ENCODE measurements around the gene MPRIP. TPM values are rescaled to one million over a fixed set of nuclear protein-coding genes. Genes with fewer than 3 reads are reported as not detected.
A peak's percentile ranks its signal among the peaks of the same experiment; 100 is the strongest.

Gene MPRIP
- total RNA-seq, 1 experiment from 2014 or later = 338 TPM

DNA sequence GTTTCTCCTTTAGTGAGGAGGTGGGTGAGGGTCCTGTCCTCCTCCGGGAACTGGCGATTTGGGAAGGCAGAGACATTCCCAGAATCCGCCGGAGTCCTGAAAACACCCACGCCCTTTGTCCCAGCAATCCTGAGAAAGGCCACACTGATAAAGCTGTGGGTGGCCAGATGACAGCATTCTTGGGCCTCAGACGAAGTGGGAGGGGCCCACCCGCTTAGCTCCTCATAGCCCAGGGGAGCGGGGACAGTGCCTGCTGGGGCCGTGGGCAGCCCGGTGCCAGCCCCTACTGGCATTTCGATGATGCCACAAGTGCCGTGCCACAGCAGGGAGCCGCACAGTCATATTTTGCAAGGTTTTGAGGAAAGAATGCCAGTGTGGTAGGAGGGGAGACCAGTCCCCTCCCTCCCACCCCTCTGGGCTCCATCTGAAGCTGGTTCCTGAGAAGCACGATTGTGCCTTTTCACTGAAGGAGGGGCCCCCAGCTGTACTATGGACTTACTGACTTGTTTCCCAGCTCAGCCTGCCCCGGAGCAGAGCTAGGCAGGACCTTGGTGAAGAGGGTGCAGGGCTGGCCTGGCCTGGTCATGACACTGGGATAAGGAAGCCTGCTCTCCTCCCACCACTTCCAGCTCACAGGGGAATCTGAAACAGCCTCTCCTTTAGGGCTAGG, 20.9 kb upstream of the MPRIP start:
- no peak overlapping the region for H3K4me3 Mint-ChIP-seq (ENCODE audit: low read depth, unreplicated experiment)
- no peaks in the 10 kb centered on the region for H3K27me3 Mint-ChIP-seq (ENCODE audit: unreplicated experiment)
- H3K9me3 Mint-ChIP-seq (ENCODE audit: low read depth, unreplicated experiment) = no peaks in the 10 kb centered on the region
- no peak overlapping the region for H3K27ac Mint-ChIP-seq (ENCODE audit: unreplicated experiment)
- peaks cover 17% of the 10 kb centered on the region for H3K36me3 Mint-ChIP-seq (ENCODE audit: insufficient read depth, unreplicated experiment)
- BruUV-seq (replicated peaks) = no TSS peak
- DNase-seq = peak; percentile 62
- H3K4me1 Mint-ChIP-seq (ENCODE audit: low read depth, unreplicated experiment) = peaks cover 32% of the 10 kb centered on the region
- TF ChIP-seq, protein P1, sequence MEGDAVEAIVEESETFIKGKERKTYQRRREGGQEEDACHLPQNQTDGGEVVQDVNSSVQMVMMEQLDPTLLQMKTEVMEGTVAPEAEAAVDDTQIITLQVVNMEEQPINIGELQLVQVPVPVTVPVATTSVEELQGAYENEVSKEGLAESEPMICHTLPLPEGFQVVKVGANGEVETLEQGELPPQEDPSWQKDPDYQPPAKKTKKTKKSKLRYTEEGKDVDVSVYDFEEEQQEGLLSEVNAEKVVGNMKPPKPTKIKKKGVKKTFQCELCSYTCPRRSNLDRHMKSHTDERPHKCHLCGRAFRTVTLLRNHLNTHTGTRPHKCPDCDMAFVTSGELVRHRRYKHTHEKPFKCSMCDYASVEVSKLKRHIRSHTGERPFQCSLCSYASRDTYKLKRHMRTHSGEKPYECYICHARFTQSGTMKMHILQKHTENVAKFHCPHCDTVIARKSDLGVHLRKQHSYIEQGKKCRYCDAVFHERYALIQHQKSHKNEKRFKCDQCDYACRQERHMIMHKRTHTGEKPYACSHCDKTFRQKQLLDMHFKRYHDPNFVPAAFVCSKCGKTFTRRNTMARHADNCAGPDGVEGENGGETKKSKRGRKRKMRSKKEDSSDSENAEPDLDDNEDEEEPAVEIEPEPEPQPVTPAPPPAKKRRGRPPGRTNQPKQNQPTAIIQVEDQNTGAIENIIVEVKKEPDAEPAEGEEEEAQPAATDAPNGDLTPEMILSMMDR (IDR thresholded peaks at IDR 0.05; ENCODE audit: unreplicated experiment) = no peak
- CTCF ChIA-PET = interaction anchor here (0.6 kb wide), 1 partner anchor 368 kb away, joined by 3 read pairs; the partner anchor contains the start of gene ZNF624
- intact Hi-C loops (cut with micrococcal nuclease; ENCODE audit: unreplicated experiment) = no loop called here

DNA sequence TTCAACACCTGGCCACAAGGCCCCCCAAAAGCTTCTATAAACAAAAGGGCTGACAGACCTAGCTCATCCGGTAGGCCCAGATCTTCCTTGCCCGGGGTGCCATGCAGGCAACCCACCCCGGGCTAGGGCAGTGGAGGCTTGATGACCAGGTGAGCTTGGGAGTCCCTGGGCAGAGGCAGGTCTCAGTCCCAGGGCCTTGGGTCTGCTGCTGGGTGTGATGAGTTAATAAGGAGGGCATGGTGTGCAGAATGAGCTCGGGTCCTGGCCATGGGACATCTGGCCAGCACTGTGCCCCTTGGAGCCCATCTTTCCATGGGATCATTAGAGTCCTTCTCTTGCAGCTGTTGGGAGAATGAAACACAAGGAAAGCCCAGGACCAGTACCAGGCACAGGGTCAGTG, 20.2 kb upstream of the MPRIP start:
- intact Hi-C loops (cut with micrococcal nuclease; ENCODE audit: unreplicated experiment) = no loop called here
- no peaks in the 10 kb centered on the region for H3K27me3 Mint-ChIP-seq (ENCODE audit: unreplicated experiment)
- no peak overlapping the region for H3K4me3 Mint-ChIP-seq (ENCODE audit: low read depth, unreplicated experiment)
- no peak overlapping the region for H3K27ac Mint-ChIP-seq (ENCODE audit: unreplicated experiment)
- BruUV-seq (replicated peaks) = no TSS peak
- no peak for DNase-seq
- TF ChIP-seq, protein P1 (IDR thresholded peaks at IDR 0.05; ENCODE audit: unreplicated experiment) = no peak
- peaks cover 17% of the 10 kb centered on the region for H3K36me3 Mint-ChIP-seq (ENCODE audit: insufficient read depth, unreplicated experiment)
- CTCF ChIA-PET = interaction anchor here (0.6 kb wide), 1 partner anchor 368 kb away, joined by 3 read pairs; the partner anchor contains the start of gene ZNF624
- H3K4me1 Mint-ChIP-seq (ENCODE audit: low read depth, unreplicated experiment) = peaks cover 25% of the 10 kb centered on the region
- no peaks in the 10 kb centered on the region for H3K9me3 Mint-ChIP-seq (ENCODE audit: low read depth, unreplicated experiment)

DNA sequence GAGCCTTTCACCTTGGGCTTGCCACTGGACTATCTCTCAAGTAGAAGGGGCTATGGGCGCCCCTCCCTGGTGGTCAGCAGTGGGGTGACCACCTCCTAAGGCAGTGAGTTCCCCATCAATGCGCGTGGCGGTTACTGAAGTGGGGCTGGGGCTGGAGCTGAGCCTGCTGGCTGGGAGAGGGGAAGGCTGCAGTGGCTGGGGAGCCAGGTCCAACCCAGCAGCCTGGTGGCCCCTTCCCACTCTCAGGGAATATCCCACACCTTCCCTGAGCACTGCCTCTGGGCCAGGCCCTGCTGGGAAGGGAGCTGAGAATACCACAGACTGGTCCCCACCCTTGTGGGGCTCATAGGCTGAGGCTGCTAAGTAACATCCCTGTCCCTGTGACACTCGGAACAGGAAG, 19.8 kb upstream of the MPRIP start:
- H3K27me3 Mint-ChIP-seq (ENCODE audit: unreplicated experiment) = no peaks in the 10 kb centered on the region
- H3K4me1 Mint-ChIP-seq (ENCODE audit: low read depth, unreplicated experiment) = peaks cover 22% of the 10 kb centered on the region
- H3K4me3 Mint-ChIP-seq (ENCODE audit: low read depth, unreplicated experiment) = no peak overlapping the region
- no peak overlapping the region for H3K27ac Mint-ChIP-seq (ENCODE audit: unreplicated experiment)
- BruUV-seq (replicated peaks) = no TSS peak
- peaks cover 17% of the 10 kb centered on the region for H3K36me3 Mint-ChIP-seq (ENCODE audit: insufficient read depth, unreplicated experiment)
- H3K9me3 Mint-ChIP-seq (ENCODE audit: low read depth, unreplicated experiment) = no peaks in the 10 kb centered on the region
- TF ChIP-seq, protein P1 (IDR thresholded peaks at IDR 0.05; ENCODE audit: unreplicated experiment) = no peak
- no peak for DNase-seq
- CTCF ChIA-PET = interaction anchor here (0.6 kb wide), 1 partner anchor 551 kb away, joined by 4 read pairs; no protein-coding TSS in a partner anchor
- intact Hi-C loops (cut with micrococcal nuclease; ENCODE audit: unreplicated experiment) = no loop called here

DNA sequence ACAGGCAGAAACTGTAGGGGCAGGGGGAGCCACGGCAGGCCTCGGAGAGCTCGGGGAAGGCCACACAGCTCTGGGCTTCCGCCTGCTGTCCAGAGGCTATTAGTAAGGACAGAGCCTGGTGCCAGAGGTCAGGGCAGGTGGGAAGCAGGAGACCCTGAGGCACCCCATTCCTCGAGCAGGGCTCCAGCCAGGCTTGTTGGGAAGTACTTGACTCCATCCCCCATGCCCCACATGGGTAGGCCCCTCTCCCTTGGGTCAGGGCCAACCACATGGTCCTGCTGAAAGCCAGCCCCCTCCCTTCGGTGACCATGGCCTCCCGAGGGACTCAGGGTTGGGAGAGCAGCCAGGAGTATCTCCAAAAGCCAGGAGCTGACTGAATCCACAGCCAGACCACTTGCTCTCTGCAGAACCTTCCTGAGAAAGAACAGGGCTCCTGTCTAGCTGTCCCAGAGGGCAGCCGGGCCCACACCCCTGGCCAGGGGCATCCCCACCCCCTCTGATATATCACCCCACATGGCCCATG, 17.4 kb upstream of the MPRIP start:
- CTCF ChIA-PET = interaction anchor here (1.6 kb wide), 1 partner anchor 8 kb away, joined by 5 read pairs; no protein-coding TSS in a partner anchor
- peaks cover 20% of the 10 kb centered on the region for H3K36me3 Mint-ChIP-seq (ENCODE audit: insufficient read depth, unreplicated experiment)
- H3K27ac Mint-ChIP-seq (ENCODE audit: unreplicated experiment) = peak overlapping the region; percentile 44
- no peaks in the 10 kb centered on the region for H3K27me3 Mint-ChIP-seq (ENCODE audit: unreplicated experiment)
- H3K9me3 Mint-ChIP-seq (ENCODE audit: low read depth, unreplicated experiment) = no peaks in the 10 kb centered on the region
- intact Hi-C loops (cut with micrococcal nuclease; ENCODE audit: unreplicated experiment) = no loop called here
- peaks cover 27% of the 10 kb centered on the region for H3K4me1 Mint-ChIP-seq (ENCODE audit: low read depth, unreplicated experiment)
- no peak for DNase-seq
- no peak overlapping the region for H3K4me3 Mint-ChIP-seq (ENCODE audit: low read depth, unreplicated experiment)
- BruUV-seq (replicated peaks) = no TSS peak
- TF ChIP-seq, protein P1 (IDR thresholded peaks at IDR 0.05; ENCODE audit: unreplicated experiment) = no peak

Measured in Calu3 (cell line).